Peyer's patch (tissue), 4 donors: ENCODE measurements around the gene UBXN7.
"Not testable (repeated sequence)": the region's sequence is repeated elsewhere in the genome, so short reads cannot be mapped to it uniquely, and the experiment has no call there.

Experiments used
- CTCF ChIP-seq, 6 experiments: fragments of 450-650 bp in 4 of 6; fragments of 200-600 bp in 2 of 6; sonication (generic) in 1 of 6; IDR thresholded peaks; one replicate each; pipeline ENCODE4 v1.5.1; 2017 to 2019; ENCODE audit warnings: antibody characterized with exemption in 6 of 6, mild to moderate bottlenecking in 3 of 6, moderate library complexity in 1 of 6
- POLR2A ChIP-seq, 2 donors: fragments of 450-650 bp; IDR thresholded peaks; one replicate each; pipeline ENCODE4 v1.5.1; 2017; ENCODE audit warnings: antibody characterized with exemption in 2 of 2, mild to moderate bottlenecking in 2 of 2, moderate library complexity in 2 of 2

GRCh38 chr3:196445391-196445790, 13.2 kb upstream of the UBXN7 start:
- not testable (repeated sequence) for TF ChIP-seq POLR2A, CTCF (IDR thresholded peaks at IDR 0.05)
